Natural killer cell treated with Interleukin-12 subunit alpha and Interleukin-12 subunit beta and Interleukin-15 and Interleukin-18, amount 100 ng/mL, for 72 hours (primary cell): ENCODE data around the gene APPL1. TPM values are rescaled to one million over a fixed set of nuclear protein-coding genes. Genes with fewer than 3 reads are reported as not detected.
"Not testable (repeated sequence)": the region's sequence is repeated elsewhere in the genome, so short reads cannot be mapped to it uniquely, and the experiment has no call there.

Experiments used
- ATAC-seq, 2 donors: fragments of 150-1000 bp; cut with Tn5 transposase in 1 of 2; sonication (Bioruptor Pico), chemical (Tn5 transposase) in 1 of 2; 2 replicates each; pipeline ENCODE4 v1.10.0; 2021
- DNase-seq: peaks from one replicate; pipeline ENCODE4 v3.0.0; 2022; ENCODE audit warnings: low spot score
- H3K27ac Mint-ChIP-seq, 2 donors: 1 replicate in 1 of 2; 2 replicates in 1 of 2; pipeline ENCODE4 v1.8.0; 2022; ENCODE audit warnings: mixed read lengths in 2 of 2, mild to moderate bottlenecking in 1 of 2, moderate library complexity in 1 of 2
- H3K27me3 Mint-ChIP-seq, 2 donors: 1 replicate in 1 of 2; 2 replicates in 1 of 2; pipeline ENCODE4 v1.8.0; 2022; ENCODE audit warnings: mixed read lengths in 2 of 2
- H3K36me3 Mint-ChIP-seq: one replicate; pipeline ENCODE4 v1.8.0; 2022; ENCODE audit warnings: mixed read lengths
- H3K4me1 Mint-ChIP-seq, 2 donors: 1 replicate in 1 of 2; 2 replicates in 1 of 2; pipeline ENCODE4 v1.8.0; 2022; ENCODE audit warnings: low read depth in 2 of 2, mixed read lengths in 2 of 2, mild to moderate bottlenecking in 1 of 2
- H3K4me3 Mint-ChIP-seq: one replicate; pipeline ENCODE4 v1.8.0; 2022; ENCODE audit warnings: mixed read lengths
- H3K9me3 Mint-ChIP-seq: 2 replicates; pipeline ENCODE4 v1.8.0; 2022; ENCODE audit warnings: mixed read lengths
- total RNA-seq, 2 donors: library from RNA; stranded (reverse); gene quantifications; one replicate each; pipeline ENCODE4 v1.2.3, GENCODE V29; 2022

The APPL1 gene
- total RNA-seq, 2 donors from 2014 or later = 23.1 to 27.8 TPM

DNA sequence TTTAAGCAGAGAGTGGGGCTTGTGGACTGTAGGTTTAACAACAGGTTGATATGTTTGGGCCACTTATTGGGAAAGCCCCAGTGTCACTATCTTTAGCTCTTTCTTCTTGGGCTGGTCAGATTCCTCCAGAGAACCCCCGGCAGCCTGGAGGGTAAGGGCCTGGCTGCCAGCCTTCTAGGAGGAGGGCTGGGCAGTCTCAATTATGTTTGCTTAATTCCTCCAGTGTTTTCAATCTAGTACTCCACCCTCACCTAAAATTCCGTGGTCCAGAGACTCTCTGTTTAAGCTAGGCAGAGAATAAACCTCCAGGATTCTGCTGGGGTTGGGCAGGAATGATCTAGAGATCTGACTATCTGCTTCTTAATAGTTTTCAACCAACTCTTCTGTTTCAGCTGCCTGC is 59.7 kb downstream of the APPL1 start:
- H3K4me1 Mint-ChIP-seq = no peaks in the 10 kb centered on the region
- no peak for DNase-seq
- H3K36me3 Mint-ChIP-seq = no peaks in the 10 kb centered on the region
- H3K27me3 Mint-ChIP-seq = peaks cover 18 to 31% of the 10 kb centered on the region in 2 donors
- ATAC-seq = no peak
- no peaks in the 10 kb centered on the region for H3K9me3 Mint-ChIP-seq
- no peak overlapping the region for H3K27ac Mint-ChIP-seq
- H3K4me3 Mint-ChIP-seq = no peak overlapping the region

DNA sequence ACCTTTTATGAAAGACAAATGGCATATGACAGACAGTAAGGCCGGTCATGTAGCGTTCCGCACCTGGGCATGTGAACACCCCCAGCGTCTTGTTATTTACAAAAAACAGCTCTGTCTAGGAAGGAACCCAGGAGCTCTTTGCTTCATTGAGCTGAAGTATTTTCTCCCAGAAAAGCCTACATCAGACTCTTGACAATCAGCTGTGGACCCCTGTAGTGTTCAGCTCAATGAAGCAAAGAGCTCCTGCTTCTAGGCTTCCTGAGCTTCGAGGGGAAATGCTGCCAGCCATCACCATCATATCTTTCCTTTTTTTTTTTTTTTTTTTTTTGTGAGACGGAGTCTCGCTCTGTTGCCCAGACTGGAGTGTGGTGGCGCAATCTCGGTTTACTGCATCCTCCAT is 60.9 kb downstream of the APPL1 start:
- Mint-ChIP-seq H3K4me3 (no peak overlapping the region), H3K27ac (no peak overlapping the region), H3K4me1 (no peaks in the 10 kb centered on the region), H3K9me3 (no peaks in the 10 kb centered on the region), H3K36me3 (no peaks in the 10 kb centered on the region), H3K27me3 (peaks cover 20 to 38% of the 10 kb centered on the region in 2 donors)
- no peak for ATAC-seq
- DNase-seq = no peak

DNA sequence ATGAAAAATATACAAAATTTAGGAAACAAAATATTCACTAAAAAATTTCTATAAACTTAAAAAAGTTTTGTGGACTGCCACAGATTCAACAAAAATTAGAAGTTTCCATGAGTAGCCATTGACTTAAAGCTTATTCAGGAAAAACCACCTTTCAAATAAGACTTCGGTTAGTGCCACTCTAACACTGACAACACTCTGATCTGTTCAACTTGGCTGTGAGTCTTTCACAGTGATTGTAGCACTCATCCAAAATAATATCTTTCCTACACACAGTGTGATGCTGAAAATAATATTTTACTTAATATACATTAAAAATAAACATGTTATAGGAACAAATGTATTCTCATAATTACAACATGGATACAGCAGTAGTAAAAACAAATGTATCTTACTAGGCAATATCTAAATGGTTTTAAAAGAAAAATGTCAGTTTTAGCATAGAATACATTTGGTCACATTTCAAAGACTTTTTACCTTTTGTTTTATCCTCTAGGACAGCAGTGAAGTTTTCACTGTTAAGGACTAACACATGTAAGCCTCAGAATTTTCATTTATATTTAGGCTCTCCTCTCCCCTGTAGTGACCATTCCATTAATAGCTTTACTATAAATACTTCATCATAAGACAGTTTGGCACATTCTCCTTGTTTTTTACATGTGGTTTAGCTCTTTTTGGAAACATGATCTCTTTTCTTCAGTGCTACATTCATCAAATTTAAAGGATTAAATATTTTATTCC is 64.8 kb downstream of the APPL1 start, which contains the start of gene ASB14:
Gene ASB14 (minus strand): TSS at position 527 of the 738 bp plus-strand sequence. CDS start 652 bp downstream, outside the sequence.
- peaks cover 20 to 38% of the 10 kb centered on the region in 2 donors for H3K27me3 Mint-ChIP-seq
- H3K4me1 Mint-ChIP-seq = no peaks in the 10 kb centered on the region
- no peaks in the 10 kb centered on the region for H3K9me3 Mint-ChIP-seq
- no peaks in the 10 kb centered on the region for H3K36me3 Mint-ChIP-seq
- DNase-seq (no peak), ATAC-seq (no peak)
- H3K27ac Mint-ChIP-seq = no peak within 1 kb of the TSS
- H3K4me3 Mint-ChIP-seq = no peak within 1 kb of the TSS

DNA sequence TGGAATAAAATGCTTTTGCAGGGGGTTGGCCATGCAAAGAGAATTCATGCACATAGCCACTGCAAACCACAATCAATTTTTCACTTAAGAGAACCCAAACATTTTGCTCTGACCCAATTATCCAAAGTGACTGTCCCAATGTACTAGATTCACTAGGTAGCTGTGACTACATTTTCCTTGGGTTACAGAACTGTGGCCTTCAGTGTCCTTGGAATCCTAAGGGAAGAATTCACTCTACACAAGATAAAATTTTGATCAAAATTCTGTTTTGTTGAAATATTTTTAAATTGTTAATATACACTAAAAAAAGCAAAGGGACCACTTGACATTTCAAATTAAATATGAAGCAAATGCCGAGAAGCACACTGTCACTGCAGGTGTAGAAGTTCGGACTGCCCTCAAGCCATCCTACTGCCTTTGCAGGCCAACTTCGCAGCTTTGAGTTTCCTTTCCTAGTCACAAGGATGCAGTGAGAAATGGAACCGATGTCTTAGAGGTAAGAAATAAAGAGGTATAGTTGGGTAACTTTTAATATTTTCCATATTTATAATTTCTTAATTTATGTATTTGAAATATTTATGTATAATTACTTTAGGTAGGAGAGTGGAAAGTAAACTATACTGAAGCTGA is 65.5 kb downstream of the APPL1 start:
- peaks cover 23 to 38% of the 10 kb centered on the region in 2 donors for H3K27me3 Mint-ChIP-seq
- no peaks in the 10 kb centered on the region for H3K36me3 Mint-ChIP-seq
- H3K9me3 Mint-ChIP-seq = no peaks in the 10 kb centered on the region
- no peak overlapping the region for H3K4me3 Mint-ChIP-seq
- no peak for ATAC-seq
- H3K4me1 Mint-ChIP-seq = no peaks in the 10 kb centered on the region
- H3K27ac Mint-ChIP-seq = no peak overlapping the region
- no peak for DNase-seq

DNA sequence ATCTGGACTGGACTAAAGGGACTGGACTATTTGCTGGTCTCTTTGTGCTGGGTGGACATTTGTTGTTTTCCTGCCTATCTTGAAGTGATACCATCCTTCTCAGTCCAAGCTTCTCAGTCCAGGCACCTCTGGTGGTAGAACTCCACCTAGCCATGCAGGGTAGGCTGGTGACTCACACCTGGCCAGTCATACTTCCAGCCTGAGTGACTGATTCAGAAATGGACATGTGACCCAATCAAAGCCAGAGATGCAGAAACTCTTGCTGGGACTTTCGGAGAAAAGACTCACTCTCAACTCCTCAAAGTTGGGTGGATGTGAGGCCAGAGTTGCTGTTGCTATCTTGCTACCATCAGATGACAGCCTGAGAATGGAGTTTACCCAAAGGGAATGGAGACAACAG is 70.5 kb downstream of the APPL1 start:
- Mint-ChIP-seq H3K4me3 (no peak overlapping the region), H3K4me1 (no peaks in the 10 kb centered on the region), H3K9me3 (no peaks in the 10 kb centered on the region), H3K36me3 (no peaks in the 10 kb centered on the region), H3K27me3 (peaks cover 18 to 36% of the 10 kb centered on the region in 2 donors), H3K27ac (no peak overlapping the region)
- DNase-seq = no peak
- no peak for ATAC-seq

DNA sequence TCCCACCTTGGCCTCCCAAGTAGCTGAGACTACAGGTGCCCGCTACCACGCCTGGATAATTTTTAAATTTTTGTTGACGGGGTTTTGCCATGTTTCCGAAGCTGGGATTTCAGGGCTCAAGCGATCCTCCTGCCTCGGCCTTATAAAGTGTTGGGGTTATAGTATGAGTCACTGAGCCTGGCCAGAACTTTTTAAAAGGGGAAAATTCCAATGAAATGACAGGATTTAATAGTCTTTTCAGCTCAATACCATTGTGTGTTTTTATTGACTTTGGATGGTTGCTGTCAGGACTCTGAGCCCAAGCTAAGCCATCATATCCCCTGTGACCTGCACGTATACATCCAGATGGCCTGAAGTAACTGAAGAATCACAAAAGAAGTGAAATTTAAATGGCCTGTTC is 76.0 kb downstream of the APPL1 start:
- peaks cover 15 to 31% of the 10 kb centered on the region in 2 donors for H3K27me3 Mint-ChIP-seq
- not testable (repeated sequence) for DNase-seq, H3K9me3 Mint-ChIP-seq, H3K4me1 Mint-ChIP-seq, H3K4me3 Mint-ChIP-seq, H3K36me3 Mint-ChIP-seq, H3K27ac Mint-ChIP-seq, ATAC-seq

DNA sequence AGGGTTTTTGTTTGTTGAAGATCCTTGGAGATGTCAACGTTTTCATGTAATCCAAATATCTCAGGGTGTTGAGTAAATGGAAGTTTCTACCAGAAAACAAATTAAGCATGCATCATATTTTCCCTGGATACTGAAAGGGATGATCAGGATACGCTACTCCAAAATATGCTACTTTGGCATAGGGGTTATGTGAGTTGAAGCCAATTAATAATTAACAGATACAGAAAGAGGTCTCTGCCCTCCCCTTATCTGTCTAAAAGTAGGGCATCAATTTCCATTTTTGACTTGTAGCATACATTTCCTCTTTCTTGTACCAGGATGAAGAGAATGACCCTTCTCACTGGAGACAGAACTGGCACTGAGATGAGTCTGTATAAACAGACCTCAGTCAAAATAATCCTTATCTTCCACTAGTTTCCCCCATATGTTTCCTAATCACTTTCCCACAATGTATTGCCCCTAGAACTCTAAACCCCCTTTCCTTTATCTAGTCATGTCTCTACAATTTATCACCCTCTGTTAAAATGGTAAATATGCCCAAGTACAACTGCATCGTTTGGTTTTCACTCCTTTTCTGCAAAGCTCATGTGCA is 82.3 kb downstream of the APPL1 start:
- Mint-ChIP-seq H3K4me1 (no peaks in the 10 kb centered on the region), H3K36me3 (no peaks in the 10 kb centered on the region), H3K9me3 (no peaks in the 10 kb centered on the region), H3K4me3 (no peak overlapping the region), H3K27me3 (peaks cover 4 to 19% of the 10 kb centered on the region in 2 donors), H3K27ac (no peak overlapping the region)
- ATAC-seq (no peak), DNase-seq (no peak)

DNA sequence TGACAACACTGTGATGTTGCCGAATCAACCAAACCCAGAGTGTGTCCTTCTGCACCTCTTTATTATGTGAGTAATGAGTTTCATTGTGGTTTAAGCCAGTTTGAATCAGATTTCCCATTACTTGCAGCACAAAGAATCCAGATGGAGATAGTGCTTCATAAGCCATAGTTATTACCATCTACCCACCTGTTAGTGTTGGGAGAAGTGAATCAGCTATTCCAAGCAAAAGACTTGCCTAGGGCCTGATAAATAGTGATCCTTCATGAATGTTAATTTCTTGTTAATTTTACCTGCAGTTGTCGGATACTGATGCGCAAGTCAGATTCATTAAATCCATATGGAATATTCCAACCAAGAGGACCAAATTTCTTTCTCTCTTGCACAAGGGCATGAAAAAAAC is 86.7 kb downstream of the APPL1 start:
- ATAC-seq = no peak

More for the DNA sequence above, 86.7 kb downstream of the APPL1 start:
- Mint-ChIP-seq H3K4me1 (no peaks in the 10 kb centered on the region), H3K27ac (no peak overlapping the region), H3K36me3 (no peaks in the 10 kb centered on the region), H3K27me3 (peaks cover 24 to 51% of the 10 kb centered on the region in 2 donors), H3K9me3 (no peaks in the 10 kb centered on the region), H3K4me3 (no peak overlapping the region)
- DNase-seq = no peak

Other genes with a start within 250 kb of the APPL1 start
- gene SPATA12, start 167.1 kb upstream of the APPL1 start, total RNA-seq = not detected
- gene IL17RD, start 62.4 kb upstream of the APPL1 start, total RNA-seq = under 1 TPM in 1 of 2 donors, not detected in 1; 0.28 TPM
- not detected for gene HESX1, start 27.8 kb upstream of the APPL1 start, total RNA-seq
- gene ASB14, start 65.0 kb downstream of the APPL1 start, total RNA-seq = not detected